ENCODE results near the gene NEURL1B. TPM values are rescaled to one million over a fixed set of nuclear protein-coding genes. Genes with fewer than 3 reads are reported as not detected.

NEURL1B gene
- total RNA-seq, 2 donors from 2014 or later, result 17.3 to 17.6 TPM

- Histone ChIP-seq H3K27ac (no peak overlapping the region), H3K36me3 (no peaks in the 10 kb centered on the region), H3K9me3 (no peaks in the 10 kb centered on the region), H3K4me3 (no peak overlapping the region), H3K4me1 (ENCODE audit: control insufficient read depth in 1 of 2, low read depth in 2 of 2) (no peaks in the 10 kb centered on the region), H3K27me3 (replicated peaks; ENCODE audit: insufficient read depth) (no peaks in the 10 kb centered on the region)
- ATAC-seq (ENCODE audit: insufficient number of reproducible peaks, low FRiP score, low read depth) (no peak), DNase-seq (ENCODE audit: low spot score) (no peak)
- no peak for TF ChIP-seq CTCF (IDR thresholded peaks at IDR 0.05)
Observed at GRCh38 chr5:172630082-172630481, 11.0 kb upstream of the NEURL1B start.

- DNase-seq (ENCODE audit: low spot score) (no peak), ATAC-seq (ENCODE audit: insufficient number of reproducible peaks, low FRiP score, low read depth) (no peak)
- Histone ChIP-seq H3K36me3 (no peaks in the 10 kb centered on the region), H3K4me1 (ENCODE audit: control insufficient read depth in 1 of 2, low read depth in 2 of 2) (no peaks in the 10 kb centered on the region), H3K27me3 (replicated peaks; ENCODE audit: insufficient read depth) (no peaks in the 10 kb centered on the region), H3K4me3 (no peak overlapping the region), H3K27ac (no peak overlapping the region), H3K9me3 (no peaks in the 10 kb centered on the region)
- TF ChIP-seq CTCF (IDR thresholded peaks at IDR 0.05), result no peak
Observed at GRCh38 chr5:172630482-172630881, 10.6 kb upstream of the NEURL1B start.

- no peak for TF ChIP-seq CTCF (IDR thresholded peaks at IDR 0.05)
- Histone ChIP-seq H3K4me1 (ENCODE audit: control insufficient read depth in 1 of 2, low read depth in 2 of 2) (no peaks in the 10 kb centered on the region), H3K9me3 (no peaks in the 10 kb centered on the region), H3K27me3 (replicated peaks; ENCODE audit: insufficient read depth) (no peaks in the 10 kb centered on the region), H3K27ac (no peak overlapping the region), H3K36me3 (no peaks in the 10 kb centered on the region), H3K4me3 (no peak overlapping the region)
- DNase-seq (ENCODE audit: low spot score), result no peak
- no peak for ATAC-seq (ENCODE audit: insufficient number of reproducible peaks, low FRiP score, low read depth)
Observed at GRCh38 chr5:172630986-172631385, 10.1 kb upstream of the NEURL1B start.

GRCh38 chr5:172632346-172633092 is 8.5 kb upstream of the NEURL1B start:
- Histone ChIP-seq H3K27me3 (replicated peaks; ENCODE audit: insufficient read depth) (no peaks in the 10 kb centered on the region), H3K27ac (no peak overlapping the region), H3K4me3 (no peak overlapping the region), H3K4me1 (ENCODE audit: control insufficient read depth in 1 of 2, low read depth in 2 of 2) (no peaks in the 10 kb centered on the region), H3K36me3 (no peaks in the 10 kb centered on the region), H3K9me3 (no peaks in the 10 kb centered on the region)
- no peak for DNase-seq (ENCODE audit: low spot score)
- no peak for TF ChIP-seq CTCF (IDR thresholded peaks at IDR 0.05)
- no peak for ATAC-seq (ENCODE audit: insufficient number of reproducible peaks, low FRiP score, low read depth)

- H3K36me3 ChIP-seq, result no peaks in the 10 kb centered on the region
- TF ChIP-seq CTCF (IDR thresholded peaks at IDR 0.05), result no peak
- ATAC-seq (ENCODE audit: insufficient number of reproducible peaks, low FRiP score, low read depth), result no peak
- H3K9me3 ChIP-seq, result no peaks in the 10 kb centered on the region
- DNase-seq (ENCODE audit: low spot score), result no peak
- H3K4me1 ChIP-seq (ENCODE audit: control insufficient read depth in 1 of 2, low read depth in 2 of 2), result no peaks in the 10 kb centered on the region
- H3K27me3 ChIP-seq (replicated peaks; ENCODE audit: insufficient read depth), result no peaks in the 10 kb centered on the region
- H3K27ac ChIP-seq, result no peak overlapping the region
- H3K4me3 ChIP-seq, result no peak overlapping the region
Observed at GRCh38 chr5:172633403-172633970, 7.6 kb upstream of the NEURL1B start.
